ENCODE measurements around the gene DHX40.
A peak's percentile ranks its signal among the peaks of the same experiment; 100 is the strongest.
"Not testable (repeated sequence)": the region's sequence is repeated elsewhere in the genome, so short reads cannot be mapped to it uniquely, and the experiment has no call there.

DHX40 gene

GRCh38 chr17:59650642-59651041, 85.2 kb downstream of the DHX40 start:
- Histone ChIP-seq H3K27me3 (ENCODE audit: insufficient read depth, poor library complexity, severe bottlenecking) (no peaks in the 10 kb centered on the region), H3K27ac (replicated peaks) (no peak overlapping the region), H3K4me3 (replicated peaks; ENCODE audit: insufficient read depth, low read length) (no peak overlapping the region)
- no peak for TF ChIP-seq POLR2AphosphoS5 (IDR thresholded peaks at IDR 0.05; ENCODE audit: low read depth)
- TF ChIP-seq CTCF (IDR thresholded peaks at IDR 0.05; ENCODE audit: insufficient read depth, low read length) = no peak
- TF ChIP-seq REST (IDR thresholded peaks at IDR 0.05; ENCODE audit: insufficient replicate concordance, low read depth) = no peak
- no peak for TF ChIP-seq SPI1 (IDR thresholded peaks at IDR 0.05; ENCODE audit: borderline replicate concordance, low read depth)
- TF ChIP-seq GABPA (IDR thresholded peaks at IDR 0.05; ENCODE audit: low read depth) = no peak
- no peak for DNase-seq (ENCODE audit: low read depth in 1 of 2, low spot score in 1 of 2)

- H3K27me3 ChIP-seq (ENCODE audit: insufficient read depth, poor library complexity, severe bottlenecking) = no peaks in the 10 kb centered on the region
- DNase-seq (ENCODE audit: low read depth in 1 of 2, low spot score in 1 of 2) = no peak
- H3K27ac ChIP-seq (replicated peaks) = no peak overlapping the region
- H3K4me3 ChIP-seq (replicated peaks; ENCODE audit: insufficient read depth, low read length) = no peak overlapping the region
- no peak for TF ChIP-seq GABPA (IDR thresholded peaks at IDR 0.05; ENCODE audit: low read depth)
- no peak for TF ChIP-seq POLR2AphosphoS5 (IDR thresholded peaks at IDR 0.05; ENCODE audit: low read depth)
- TF ChIP-seq SPI1 (IDR thresholded peaks at IDR 0.05; ENCODE audit: borderline replicate concordance, low read depth) = no peak
- TF ChIP-seq REST (IDR thresholded peaks at IDR 0.05; ENCODE audit: insufficient replicate concordance, low read depth) = no peak
- no peak for TF ChIP-seq CTCF (IDR thresholded peaks at IDR 0.05; ENCODE audit: insufficient read depth, low read length)
Measured at GRCh38 chr17:59651346-59651745, 85.9 kb downstream of the DHX40 start.

GRCh38 chr17:59652119-59652518, 86.7 kb downstream of the DHX40 start:
- H3K27me3 ChIP-seq (ENCODE audit: insufficient read depth, poor library complexity, severe bottlenecking) = no peaks in the 10 kb centered on the region
- no peak for DNase-seq (ENCODE audit: low read depth in 1 of 2, low spot score in 1 of 2)
- no peak overlapping the region for H3K4me3 ChIP-seq (replicated peaks; ENCODE audit: insufficient read depth, low read length)
- TF ChIP-seq REST (IDR thresholded peaks at IDR 0.05; ENCODE audit: insufficient replicate concordance, low read depth) (no peak), GABPA (IDR thresholded peaks at IDR 0.05; ENCODE audit: low read depth) (no peak), CTCF (IDR thresholded peaks at IDR 0.05; ENCODE audit: insufficient read depth, low read length) (no peak), POLR2AphosphoS5 (IDR thresholded peaks at IDR 0.05; ENCODE audit: low read depth) (no peak), SPI1 (IDR thresholded peaks at IDR 0.05; ENCODE audit: borderline replicate concordance, low read depth) (no peak)
- H3K27ac ChIP-seq (replicated peaks) = no peak overlapping the region

- DNase-seq (ENCODE audit: low read depth in 1 of 2, low spot score in 1 of 2) = peak; percentile 77 to 89
- H3K27ac ChIP-seq (replicated peaks) = not testable (repeated sequence)
Measured at GRCh38 chr17:59656624-59657023, 91.2 kb downstream of the DHX40 start.

More at GRCh38 chr17:59656624-59657023, 91.2 kb downstream of the DHX40 start:
- H3K27me3 ChIP-seq (ENCODE audit: insufficient read depth, poor library complexity, severe bottlenecking); H3K4me3 ChIP-seq (replicated peaks; ENCODE audit: insufficient read depth, low read length): not testable (repeated sequence)

All from HL-60 (cell line).